Activated naive CD8-positive, alpha-beta T cell (primary cell): Measurements from ENCODE around the gene GREM2.

ENCODE experiments used
- H3K27ac Mint-ChIP-seq: one replicate; pipeline ENCODE4 v1.8.0; 2021; ENCODE audit warnings: mixed read lengths
- H3K27me3 Mint-ChIP-seq: one replicate; pipeline ENCODE4 v1.8.0; 2021; ENCODE audit warnings: mixed read lengths
- H3K36me3 Mint-ChIP-seq: one replicate; pipeline ENCODE4 v1.8.0; 2021; ENCODE audit warnings: mixed read lengths
- H3K4me1 Mint-ChIP-seq: one replicate; pipeline ENCODE4 v1.8.0; 2021; ENCODE audit warnings: low read depth, mixed read lengths
- H3K4me3 Mint-ChIP-seq: one replicate; pipeline ENCODE4 v1.8.0; 2021; ENCODE audit warnings: mild to moderate bottlenecking, mixed read lengths
- H3K9me3 Mint-ChIP-seq: one replicate; pipeline ENCODE4 v1.8.0; 2021; ENCODE audit warnings: low read depth, mixed read lengths

Gene GREM2

GRCh38 chr1:240484804-240485443 lies 127.0 kb downstream of the GREM2 start:
- no peak overlapping the region for H3K4me3 Mint-ChIP-seq
- H3K27ac Mint-ChIP-seq: no peak overlapping the region
- H3K36me3 Mint-ChIP-seq: no peaks in the 10 kb centered on the region
- H3K27me3 Mint-ChIP-seq: peaks cover 3% of the 10 kb centered on the region
- H3K9me3 Mint-ChIP-seq: no peaks in the 10 kb centered on the region
- H3K4me1 Mint-ChIP-seq: no peaks in the 10 kb centered on the region

GRCh38 chr1:240478536-240478935 lies 133.4 kb downstream of the GREM2 start:
- H3K4me1 Mint-ChIP-seq: no peaks in the 10 kb centered on the region
- H3K27ac Mint-ChIP-seq: no peak overlapping the region
- peaks cover 2% of the 10 kb centered on the region for H3K27me3 Mint-ChIP-seq
- no peaks in the 10 kb centered on the region for H3K9me3 Mint-ChIP-seq
- no peak overlapping the region for H3K4me3 Mint-ChIP-seq
- no peaks in the 10 kb centered on the region for H3K36me3 Mint-ChIP-seq

- Mint-ChIP-seq H3K27ac (no peak overlapping the region), H3K4me1 (no peaks in the 10 kb centered on the region), H3K36me3 (no peaks in the 10 kb centered on the region), H3K27me3 (peaks cover 2% of the 10 kb centered on the region), H3K4me3 (no peak overlapping the region), H3K9me3 (no peaks in the 10 kb centered on the region)
Observed at GRCh38 chr1:240475832-240476231, 136.1 kb downstream of the GREM2 start.

GRCh38 chr1:240474133-240474614 lies 137.8 kb downstream of the GREM2 start:
- H3K27ac Mint-ChIP-seq: no peak overlapping the region
- H3K27me3 Mint-ChIP-seq: peaks cover 2% of the 10 kb centered on the region
- H3K4me3 Mint-ChIP-seq: no peak overlapping the region
- no peaks in the 10 kb centered on the region for H3K36me3 Mint-ChIP-seq
- no peaks in the 10 kb centered on the region for H3K9me3 Mint-ChIP-seq
- no peaks in the 10 kb centered on the region for H3K4me1 Mint-ChIP-seq

GRCh38 chr1:240468656-240469055 lies 143.3 kb downstream of the GREM2 start:
- peaks cover 5% of the 10 kb centered on the region for H3K4me1 Mint-ChIP-seq
- no peaks in the 10 kb centered on the region for H3K27me3 Mint-ChIP-seq
- no peak overlapping the region for H3K4me3 Mint-ChIP-seq
- no peaks in the 10 kb centered on the region for H3K9me3 Mint-ChIP-seq
- no peaks in the 10 kb centered on the region for H3K36me3 Mint-ChIP-seq
- no peak overlapping the region for H3K27ac Mint-ChIP-seq

GRCh38 chr1:240467895-240468294 lies 144.1 kb downstream of the GREM2 start:
- Mint-ChIP-seq H3K9me3 (no peaks in the 10 kb centered on the region), H3K36me3 (no peaks in the 10 kb centered on the region), H3K4me1 (peaks cover 5% of the 10 kb centered on the region), H3K27ac (no peak overlapping the region), H3K4me3 (no peak overlapping the region), H3K27me3 (no peaks in the 10 kb centered on the region)

GRCh38 chr1:240466509-240466908 lies 145.4 kb downstream of the GREM2 start:
- Mint-ChIP-seq H3K36me3 (no peaks in the 10 kb centered on the region), H3K27ac (no peak overlapping the region), H3K9me3 (no peaks in the 10 kb centered on the region), H3K4me3 (no peak overlapping the region), H3K4me1 (peaks cover 5% of the 10 kb centered on the region), H3K27me3 (no peaks in the 10 kb centered on the region)

GRCh38 chr1:240465531-240465940 lies 146.4 kb downstream of the GREM2 start:
- no peaks in the 10 kb centered on the region for H3K9me3 Mint-ChIP-seq
- no peaks in the 10 kb centered on the region for H3K27me3 Mint-ChIP-seq
- H3K27ac Mint-ChIP-seq: no peak overlapping the region
- H3K4me1 Mint-ChIP-seq: peaks cover 5% of the 10 kb centered on the region
- no peak overlapping the region for H3K4me3 Mint-ChIP-seq
- H3K36me3 Mint-ChIP-seq: no peaks in the 10 kb centered on the region

- Mint-ChIP-seq H3K27me3 (no peaks in the 10 kb centered on the region), H3K36me3 (no peaks in the 10 kb centered on the region), H3K27ac (no peak overlapping the region), H3K4me1 (peaks cover 5% of the 10 kb centered on the region), H3K9me3 (no peaks in the 10 kb centered on the region), H3K4me3 (no peak overlapping the region)
Observed at GRCh38 chr1:240464099-240464498, 147.9 kb downstream of the GREM2 start.

GRCh38 chr1:240462766-240463395 lies 149.1 kb downstream of the GREM2 start:
- Mint-ChIP-seq H3K4me3 (no peak overlapping the region), H3K27me3 (no peaks in the 10 kb centered on the region), H3K4me1 (peaks cover 5% of the 10 kb centered on the region), H3K9me3 (no peaks in the 10 kb centered on the region), H3K27ac (no peak overlapping the region), H3K36me3 (no peaks in the 10 kb centered on the region)

GRCh38 chr1:240462277-240462676 lies 149.7 kb downstream of the GREM2 start:
- peaks cover 5% of the 10 kb centered on the region for H3K4me1 Mint-ChIP-seq
- H3K9me3 Mint-ChIP-seq: no peaks in the 10 kb centered on the region
- H3K27me3 Mint-ChIP-seq: no peaks in the 10 kb centered on the region
- H3K4me3 Mint-ChIP-seq: no peak overlapping the region
- no peaks in the 10 kb centered on the region for H3K36me3 Mint-ChIP-seq
- no peak overlapping the region for H3K27ac Mint-ChIP-seq

GRCh38 chr1:240457203-240457602 lies 154.8 kb downstream of the GREM2 start:
- Mint-ChIP-seq H3K9me3 (no peaks in the 10 kb centered on the region), H3K27ac (no peak overlapping the region), H3K4me3 (no peak overlapping the region), H3K36me3 (no peaks in the 10 kb centered on the region), H3K4me1 (no peaks in the 10 kb centered on the region), H3K27me3 (no peaks in the 10 kb centered on the region)

GRCh38 chr1:240455228-240455821 lies 156.6 kb downstream of the GREM2 start:
- no peak overlapping the region for H3K4me3 Mint-ChIP-seq
- H3K27ac Mint-ChIP-seq: no peak overlapping the region
- H3K4me1 Mint-ChIP-seq: no peaks in the 10 kb centered on the region
- H3K36me3 Mint-ChIP-seq: no peaks in the 10 kb centered on the region
- H3K9me3 Mint-ChIP-seq: no peaks in the 10 kb centered on the region
- H3K27me3 Mint-ChIP-seq: no peaks in the 10 kb centered on the region

GRCh38 chr1:240445369-240445768 lies 166.6 kb downstream of the GREM2 start:
- Mint-ChIP-seq H3K4me3 (no peak overlapping the region), H3K4me1 (no peaks in the 10 kb centered on the region), H3K27ac (no peak overlapping the region), H3K36me3 (no peaks in the 10 kb centered on the region), H3K9me3 (no peaks in the 10 kb centered on the region), H3K27me3 (peaks cover 8% of the 10 kb centered on the region)

- no peak overlapping the region for H3K27ac Mint-ChIP-seq
- H3K36me3 Mint-ChIP-seq: no peaks in the 10 kb centered on the region
- H3K9me3 Mint-ChIP-seq: no peaks in the 10 kb centered on the region
- H3K4me1 Mint-ChIP-seq: no peaks in the 10 kb centered on the region
- no peak overlapping the region for H3K4me3 Mint-ChIP-seq
- peaks cover 6% of the 10 kb centered on the region for H3K27me3 Mint-ChIP-seq
Observed at GRCh38 chr1:240441669-240442068, 170.3 kb downstream of the GREM2 start.
